Measurements from ENCODE around the gene CCDC102A.

CCDC102A gene

DNA sequence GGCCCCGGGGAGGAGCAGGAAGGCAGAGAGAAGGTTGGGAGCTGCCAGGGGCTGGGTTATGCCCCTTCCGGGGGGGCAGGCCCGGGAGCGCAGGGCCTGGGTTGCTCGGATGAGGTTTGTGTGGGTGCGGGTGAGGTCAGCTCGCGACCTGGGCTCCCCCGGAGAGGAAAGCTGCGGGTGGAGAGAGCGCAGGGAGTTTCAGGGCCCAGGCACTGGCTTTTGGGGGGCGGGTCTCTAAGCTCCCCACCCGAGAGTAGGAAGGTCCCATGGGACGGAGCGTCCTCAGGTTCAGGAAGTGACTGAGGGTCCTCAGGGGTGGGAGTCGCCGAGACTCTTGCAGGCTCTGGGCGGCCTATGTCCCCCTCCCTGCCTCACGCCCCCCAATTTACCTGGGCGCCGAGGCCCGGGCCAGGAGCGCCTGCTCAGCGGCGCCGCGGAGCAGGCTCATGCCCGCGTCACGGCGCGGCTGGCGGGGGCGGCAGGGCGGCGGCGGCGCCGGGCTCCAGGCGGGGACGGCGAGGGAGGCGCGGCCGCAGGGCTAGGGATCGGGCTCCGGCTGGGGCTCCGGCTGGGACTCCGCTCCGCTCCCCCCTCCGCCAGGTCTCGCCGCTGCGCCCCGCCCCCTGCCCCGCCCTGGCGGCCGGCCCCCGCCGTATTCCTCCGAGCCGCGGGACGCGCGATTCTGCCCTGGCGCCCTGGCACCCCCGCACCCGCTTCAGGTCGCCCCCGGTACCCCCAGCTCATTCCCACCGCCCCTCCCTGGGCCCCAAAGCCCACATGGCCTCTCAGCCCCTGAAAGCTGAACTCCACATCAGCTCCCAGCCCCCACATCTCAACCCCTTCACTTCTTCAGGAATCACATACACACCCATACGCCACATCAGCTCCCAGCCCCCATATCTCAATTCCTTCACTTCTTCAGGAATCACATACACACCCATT is 50.2 kb downstream of the CCDC102A start, which contains the start of gene DOK4 (continued):
- TF ChIP-seq ZNF16 (tag by site-specific recombination; IDR thresholded peaks at IDR 0.05; ENCODE audit: low read depth) (no peak), GFI1B (tag by site-specific recombination; IDR thresholded peaks at IDR 0.05) (no peak), ZNF280C (tag by site-specific recombination; IDR thresholded peaks at IDR 0.05) (no peak), ZNF530 (tag by site-specific recombination; IDR thresholded peaks at IDR 0.05; ENCODE audit: low read depth) (no peak), ZNF585B (tag by site-specific recombination; IDR thresholded peaks at IDR 0.05) (no peak), ZNF24 (tag by site-specific recombination; IDR thresholded peaks at IDR 0.05) (peak; percentile 98), ELK4 (IDR thresholded peaks at IDR 0.05; ENCODE audit: borderline replicate concordance, low read depth, low read length) (no peak), ZNF311 (tag by site-specific recombination; IDR thresholded peaks at IDR 0.05; ENCODE audit: borderline replicate concordance) (no peak), TSHZ1 (tag by site-specific recombination; IDR thresholded peaks at IDR 0.05; ENCODE audit: borderline replicate concordance) (no peak), ZNF37A (tag by site-specific recombination; IDR thresholded peaks at IDR 0.05) (no peak; the same call in 1 of the 2 replicates), ZNF791 (tag by site-specific recombination; IDR thresholded peaks at IDR 0.05) (no peak), ZNF211 (tag by site-specific recombination; IDR thresholded peaks at IDR 0.05; ENCODE audit: low read depth) (no peak), ZNF521 (tag by site-specific recombination; IDR thresholded peaks at IDR 0.05) (no peak), WT1 (tag by site-specific recombination; IDR thresholded peaks at IDR 0.05) (no peak), ZSCAN30 (tag by site-specific recombination; IDR thresholded peaks at IDR 0.05) (no peak), ZNF221 (tag by site-specific recombination; IDR thresholded peaks at IDR 0.05; ENCODE audit: borderline replicate concordance) (no peak), ZNF701 (tag by site-specific recombination; IDR thresholded peaks at IDR 0.05) (no peak), ZNF341 (tag by site-specific recombination; IDR thresholded peaks at IDR 0.05; ENCODE audit: low read depth) (no peak), ZNF366 (tag by site-specific recombination; conservative IDR thresholded peaks at IDR 0.05) (no peak), ZNF121 (tag by site-specific recombination; IDR thresholded peaks at IDR 0.05) (no peak), ZNF624 (tag by site-specific recombination; IDR thresholded peaks at IDR 0.05) (no peak), ZBTB48 (tag by site-specific recombination; IDR thresholded peaks at IDR 0.05) (peak; percentile 60), ZNF629 (tag by site-specific recombination; IDR thresholded peaks at IDR 0.05) (no peak), IKZF3 (tag by site-specific recombination; IDR thresholded peaks at IDR 0.05) (peak; percentile 41; the same call in 1 of the 2 replicates), ZNF155 (tag by site-specific recombination; IDR thresholded peaks at IDR 0.05) (no peak)
- TF ChIP-seq, protein P1, sequence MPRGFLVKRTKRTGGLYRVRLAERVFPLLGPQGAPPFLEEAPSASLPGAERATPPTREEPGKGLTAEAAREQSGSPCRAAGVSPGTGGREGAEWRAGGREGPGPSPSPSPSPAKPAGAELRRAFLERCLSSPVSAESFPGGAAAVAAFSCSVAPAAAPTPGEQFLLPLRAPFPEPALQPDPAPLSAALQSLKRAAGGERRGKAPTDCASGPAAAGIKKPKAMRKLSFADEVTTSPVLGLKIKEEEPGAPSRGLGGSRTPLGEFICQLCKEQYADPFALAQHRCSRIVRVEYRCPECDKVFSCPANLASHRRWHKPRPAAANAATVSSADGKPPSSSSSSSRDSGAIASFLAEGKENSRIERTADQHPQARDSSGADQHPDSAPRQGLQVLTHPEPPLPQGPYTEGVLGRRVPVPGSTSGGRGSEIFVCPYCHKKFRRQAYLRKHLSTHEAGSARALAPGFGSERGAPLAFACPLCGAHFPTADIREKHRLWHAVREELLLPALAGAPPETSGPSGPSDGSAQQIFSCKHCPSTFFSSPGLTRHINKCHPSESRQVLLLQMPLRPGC (tag by site-specific recombination; IDR thresholded peaks at IDR 0.05) = no peak
- TF ChIP-seq, protein P2, sequence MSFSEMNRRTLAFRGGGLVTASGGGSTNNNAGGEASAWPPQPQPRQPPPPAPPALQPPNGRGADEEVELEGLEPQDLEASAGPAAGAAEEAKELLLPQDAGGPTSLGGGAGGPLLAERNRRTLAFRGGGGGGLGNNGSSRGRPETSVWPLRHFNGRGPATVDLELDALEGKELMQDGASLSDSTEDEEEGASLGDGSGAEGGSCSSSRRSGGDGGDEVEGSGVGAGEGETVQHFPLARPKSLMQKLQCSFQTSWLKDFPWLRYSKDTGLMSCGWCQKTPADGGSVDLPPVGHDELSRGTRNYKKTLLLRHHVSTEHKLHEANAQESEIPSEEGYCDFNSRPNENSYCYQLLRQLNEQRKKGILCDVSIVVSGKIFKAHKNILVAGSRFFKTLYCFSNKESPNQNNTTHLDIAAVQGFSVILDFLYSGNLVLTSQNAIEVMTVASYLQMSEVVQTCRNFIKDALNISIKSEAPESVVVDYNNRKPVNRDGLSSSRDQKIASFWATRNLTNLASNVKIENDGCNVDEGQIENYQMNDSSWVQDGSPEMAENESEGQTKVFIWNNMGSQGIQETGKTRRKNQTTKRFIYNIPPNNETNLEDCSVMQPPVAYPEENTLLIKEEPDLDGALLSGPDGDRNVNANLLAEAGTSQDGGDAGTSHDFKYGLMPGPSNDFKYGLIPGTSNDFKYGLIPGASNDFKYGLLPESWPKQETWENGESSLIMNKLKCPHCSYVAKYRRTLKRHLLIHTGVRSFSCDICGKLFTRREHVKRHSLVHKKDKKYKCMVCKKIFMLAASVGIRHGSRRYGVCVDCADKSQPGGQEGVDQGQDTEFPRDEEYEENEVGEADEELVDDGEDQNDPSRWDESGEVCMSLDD (tag by site-specific recombination; IDR thresholded peaks at IDR 0.05) = peak; percentile 64; the same call in 1 of the 2 replicates

All from HEK293 (cell line).